ENCODE data around the gene TRPM7. TPM values are rescaled to one million over a fixed set of nuclear protein-coding genes. Genes with fewer than 3 reads are reported as not detected.

Gene TRPM7
- total and polyA plus RNA-seq, 2 of the 13 experiments (the other 11 are each of a cell fraction or from before 2014, with no cell fraction given) = 11.0 to 36.0 TPM

DNA sequence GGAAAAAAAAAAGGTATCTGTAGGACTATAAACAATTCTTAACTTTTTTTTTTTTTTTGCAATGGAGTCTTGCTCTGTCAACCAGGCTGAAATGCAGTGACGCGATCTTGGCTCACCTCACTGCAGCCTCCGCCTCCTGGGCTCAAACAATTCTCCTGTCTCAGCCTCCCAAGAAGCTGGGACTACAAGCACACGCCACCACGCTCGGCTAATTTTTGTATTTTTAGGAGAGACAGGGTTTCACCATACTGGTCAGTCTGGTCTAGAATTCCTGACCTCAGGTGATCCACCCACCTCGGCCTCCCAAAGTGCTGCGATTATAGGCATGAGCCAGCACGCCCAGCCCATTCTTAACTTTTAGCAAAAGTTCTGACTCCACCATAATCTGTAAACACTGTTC lies 50.5 kb downstream of the TRPM7 start (continued):
- TF ChIP-seq, protein P1, sequence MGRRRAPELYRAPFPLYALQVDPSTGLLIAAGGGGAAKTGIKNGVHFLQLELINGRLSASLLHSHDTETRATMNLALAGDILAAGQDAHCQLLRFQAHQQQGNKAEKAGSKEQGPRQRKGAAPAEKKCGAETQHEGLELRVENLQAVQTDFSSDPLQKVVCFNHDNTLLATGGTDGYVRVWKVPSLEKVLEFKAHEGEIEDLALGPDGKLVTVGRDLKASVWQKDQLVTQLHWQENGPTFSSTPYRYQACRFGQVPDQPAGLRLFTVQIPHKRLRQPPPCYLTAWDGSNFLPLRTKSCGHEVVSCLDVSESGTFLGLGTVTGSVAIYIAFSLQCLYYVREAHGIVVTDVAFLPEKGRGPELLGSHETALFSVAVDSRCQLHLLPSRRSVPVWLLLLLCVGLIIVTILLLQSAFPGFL (CRISPR knock-in tag; IDR thresholded peaks at IDR 0.05) = no peak

DNA sequence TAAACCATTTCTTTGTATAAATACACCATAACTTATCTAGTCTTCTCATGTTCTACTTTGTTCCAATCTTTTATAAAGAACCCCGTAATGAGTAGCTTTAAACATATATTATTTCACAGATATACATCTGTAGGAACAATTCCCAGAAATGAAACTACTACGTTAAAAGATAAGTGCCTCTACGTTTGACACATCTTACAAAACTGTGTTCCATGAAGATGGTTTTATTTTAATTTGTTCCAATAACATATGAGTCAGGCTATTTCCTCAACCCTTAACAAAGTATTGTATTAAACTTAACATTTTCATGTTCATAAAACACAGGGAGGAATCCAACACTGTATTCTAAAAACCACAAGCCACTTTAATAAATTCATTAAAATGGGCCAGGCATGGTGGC lies 52.9 kb downstream of the TRPM7 start:
- no peak for TF ChIP-seq TCF12 (IDR thresholded peaks at IDR 0.05)
- TF ChIP-seq TCF12 (CRISPR knock-in tag; IDR thresholded peaks at IDR 0.05) = no peak
- TF ChIP-seq, protein P2, sequence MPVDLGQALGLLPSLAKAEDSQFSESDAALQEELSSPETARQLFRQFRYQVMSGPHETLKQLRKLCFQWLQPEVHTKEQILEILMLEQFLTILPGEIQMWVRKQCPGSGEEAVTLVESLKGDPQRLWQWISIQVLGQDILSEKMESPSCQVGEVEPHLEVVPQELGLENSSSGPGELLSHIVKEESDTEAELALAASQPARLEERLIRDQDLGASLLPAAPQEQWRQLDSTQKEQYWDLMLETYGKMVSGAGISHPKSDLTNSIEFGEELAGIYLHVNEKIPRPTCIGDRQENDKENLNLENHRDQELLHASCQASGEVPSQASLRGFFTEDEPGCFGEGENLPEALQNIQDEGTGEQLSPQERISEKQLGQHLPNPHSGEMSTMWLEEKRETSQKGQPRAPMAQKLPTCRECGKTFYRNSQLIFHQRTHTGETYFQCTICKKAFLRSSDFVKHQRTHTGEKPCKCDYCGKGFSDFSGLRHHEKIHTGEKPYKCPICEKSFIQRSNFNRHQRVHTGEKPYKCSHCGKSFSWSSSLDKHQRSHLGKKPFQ (CRISPR knock-in tag; IDR thresholded peaks at IDR 0.05; ENCODE audit: insufficient replicate concordance) = no peak
- TF ChIP-seq CHD4 (IDR thresholded peaks at IDR 0.05; ENCODE audit: borderline replicate concordance, low read length) = no peak
- no peak for TF ChIP-seq ZNF30 (CRISPR knock-in tag; IDR thresholded peaks at IDR 0.05)
- no peak for TF ChIP-seq DNMT3B (CRISPR knock-in tag; conservative IDR thresholded peaks at IDR 0.05)
- TF ChIP-seq SNRNP70 (IDR thresholded peaks at IDR 0.05; ENCODE audit: low read depth, low read length) = no peak
- TF ChIP-seq, protein P3, sequence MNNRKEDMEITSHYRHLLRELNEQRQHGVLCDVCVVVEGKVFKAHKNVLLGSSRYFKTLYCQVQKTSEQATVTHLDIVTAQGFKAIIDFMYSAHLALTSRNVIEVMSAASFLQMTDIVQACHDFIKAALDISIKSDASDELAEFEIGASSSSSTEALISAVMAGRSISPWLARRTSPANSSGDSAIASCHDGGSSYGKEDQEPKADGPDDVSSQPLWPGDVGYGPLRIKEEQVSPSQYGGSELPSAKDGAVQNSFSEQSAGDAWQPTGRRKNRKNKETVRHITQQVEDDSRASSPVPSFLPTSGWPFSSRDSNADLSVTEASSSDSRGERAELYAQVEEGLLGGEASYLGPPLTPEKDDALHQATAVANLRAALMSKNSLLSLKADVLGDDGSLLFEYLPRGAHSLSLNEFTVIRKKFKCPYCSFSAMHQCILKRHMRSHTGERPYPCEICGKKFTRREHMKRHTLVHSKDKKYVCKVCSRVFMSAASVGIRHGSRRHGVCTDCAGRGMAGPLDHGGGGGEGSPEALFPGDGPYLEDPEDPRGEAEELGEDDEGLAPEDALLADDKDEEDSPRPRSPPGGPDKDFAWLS (CRISPR knock-in tag; IDR thresholded peaks at IDR 0.05; ENCODE audit: borderline replicate concordance) = no peak
- H3K36me3 ChIP-seq (replicated peaks in 1 of 2; ENCODE audit: control insufficient read depth in 1 of 2, insufficient read depth in 2 of 2, low read length in 2 of 2) = peaks cover 9 to 64% of the 10 kb centered on the region in 2 experiments
- ChIA-PET CTCF (ENCODE audit: low intra/inter-chr PET ratio, low total read pairs) (no interaction called here), POLR2A (no interaction called here)
- WGBS (ENCODE audit: low lambda C conversion rate) = 95% methylated on average over 3 of the region's 3 CpGs
- ATAC-seq (no peak), DNase-seq (ENCODE audit: low spot score) (no peak), FAIRE-seq (no peak)
- no peak overlapping the region for H3K27ac ChIP-seq (ENCODE audit: extremely low read length, insufficient read depth, low read length)
- H3K79me2 ChIP-seq (ENCODE audit: insufficient read depth, low read length) = no peaks in the 10 kb centered on the region
- no peaks in the 10 kb centered on the region for H3K4me1 ChIP-seq (ENCODE audit: insufficient read depth, low read length)
- no peak overlapping the region for H3K9ac ChIP-seq (ENCODE audit: insufficient read depth, low read depth, low read length)
- H3K27me3 ChIP-seq (ENCODE audit: control insufficient read depth in 1 of 2, insufficient read depth in 2 of 2, low read length in 2 of 2) = no peaks in the 10 kb centered on the region
- no peaks in the 10 kb centered on the region for H3K9me3 ChIP-seq (ENCODE audit: low read length)
- no peak overlapping the region for H3K4me3 ChIP-seq (replicated peaks in 1 of 3; ENCODE audit: insufficient read depth in 1 of 3, low read depth in 2 of 3, low read length in 3 of 3)
- BruUV-seq (replicated peaks) = no TSS peak
- no peak overlapping the region for H3K4me2 ChIP-seq (ENCODE audit: low read depth, low read length)
- H2AFZ ChIP-seq (ENCODE audit: low read length) = no peak overlapping the region
- in situ Hi-C loops (cut with HindIII; ENCODE audit: extremely low pct_ligation_motif_present, low pct_unique_long_range_greater_than_20kb) = no loop called here
- no peaks in the 10 kb centered on the region for H4K20me1 ChIP-seq (ENCODE audit: insufficient read depth, low read length)
- intact Hi-C loops (cut with micrococcal nuclease; ENCODE audit: unreplicated experiment) = no loop called here
